Measurements from ENCODE around the gene RGL3. TPM values are rescaled to one million over a fixed set of nuclear protein-coding genes. Genes with fewer than 3 reads are reported as not detected.

RGL3 gene
- total and polyA plus RNA-seq, 9 of the 15 experiments (the other 6 are each of a cell fraction or from before 2014, with no cell fraction given), result 0.12 to 0.61 (median 0.32) TPM; not detected in 4

GRCh38 chr19:11346104-11346940, 72.8 kb downstream of the RGL3 start, which contains the start of the genes CCDC159 and TMEM205 (continued):
- TF ChIP-seq USF2 (CRISPR knock-in tag; IDR thresholded peaks at IDR 0.05), result no peak
- peak; percentile 94 for TF ChIP-seq ZNF407 (IDR thresholded peaks at IDR 0.05; ENCODE audit: low read depth)
- 0 out of 2 replicates have a peak, but pooled peaks have one; percentile 61 for TF ChIP-seq ZBTB2 (IDR thresholded peaks at IDR 0.05)
- TF ChIP-seq ZNF24 (IDR thresholded peaks at IDR 0.05), result no peak
- peak; percentile 69 to 72 for TF ChIP-seq NRF1 (conservative IDR thresholded peaks at IDR 0.05 in 1 of 2, IDR thresholded peaks at IDR 0.05 in 1 of 2)
- no peak for TF ChIP-seq ZNF274 (IDR thresholded peaks at IDR 0.05; ENCODE audit: borderline replicate concordance, low read depth, low read length)
- TF ChIP-seq ERF (CRISPR knock-in tag; IDR thresholded peaks at IDR 0.05), result 0 out of 2 replicates have a peak, but pooled peaks have one; percentile 20
